ENCODE measurements around the gene GTF2A2.
"Not testable (repeated sequence)": the region's sequence is repeated elsewhere in the genome, so short reads cannot be mapped to it uniquely, and the experiment has no call there.

Gene GTF2A2

GRCh38 chr15:59701880-59702279 lies 44.6 kb upstream of the GTF2A2 start:
- Histone ChIP-seq H3K79me2 (ENCODE audit: control insufficient read depth, low read length) (no peaks in the 10 kb centered on the region), H3K27me3 (ENCODE audit: control insufficient read depth, low read length) (peaks cover 30% of the 10 kb centered on the region), H3K9me3 (ENCODE audit: control insufficient read depth, insufficient read depth, low read length) (no peaks in the 10 kb centered on the region), H3K4me2 (ENCODE audit: low read length) (no peak overlapping the region), H3K27ac (ENCODE audit: low read depth, low read length) (no peak overlapping the region), H3K9me2 (replicated peaks; ENCODE audit: control insufficient read depth, low read length) (no peaks in the 10 kb centered on the region), H3F3A (ENCODE audit: control insufficient read depth, insufficient read depth) (no peaks in the 10 kb centered on the region), H3K36me3 (ENCODE audit: control insufficient read depth, low read length) (no peaks in the 10 kb centered on the region), H3K4me1 (ENCODE audit: control insufficient read depth, low read length) (no peaks in the 10 kb centered on the region), H4K20me1 (ENCODE audit: control insufficient read depth, insufficient read depth, low read depth, low read length) (no peaks in the 10 kb centered on the region), H3K4me3 (ENCODE audit: low read length) (no peak overlapping the region)
- no peak for TF ChIP-seq EZH2phosphoT487 (IDR thresholded peaks at IDR 0.05; ENCODE audit: borderline replicate concordance, low read length)
- TF ChIP-seq CTCF (IDR thresholded peaks at IDR 0.05; ENCODE audit: low read depth, low read length, poor library complexity, severe bottlenecking), result no peak

GRCh38 chr15:59699810-59700431 lies 42.6 kb upstream of the GTF2A2 start:
- Histone ChIP-seq H3K79me2 (ENCODE audit: control insufficient read depth, low read length) (no peaks in the 10 kb centered on the region), H4K20me1 (ENCODE audit: control insufficient read depth, insufficient read depth, low read depth, low read length) (no peaks in the 10 kb centered on the region), H3K4me2 (ENCODE audit: low read length) (no peak overlapping the region), H3K4me1 (ENCODE audit: control insufficient read depth, low read length) (no peaks in the 10 kb centered on the region), H3K9me3 (ENCODE audit: control insufficient read depth, insufficient read depth, low read length) (no peaks in the 10 kb centered on the region), H3K27me3 (ENCODE audit: control insufficient read depth, low read length) (peaks cover 25% of the 10 kb centered on the region), H3F3A (ENCODE audit: control insufficient read depth, insufficient read depth) (no peaks in the 10 kb centered on the region), H3K27ac (ENCODE audit: low read depth, low read length) (no peak overlapping the region), H3K9me2 (replicated peaks; ENCODE audit: control insufficient read depth, low read length) (no peaks in the 10 kb centered on the region), H3K36me3 (ENCODE audit: control insufficient read depth, low read length) (no peaks in the 10 kb centered on the region), H3K4me3 (ENCODE audit: low read length) (no peak overlapping the region)
- TF ChIP-seq CTCF (IDR thresholded peaks at IDR 0.05; ENCODE audit: low read depth, low read length, poor library complexity, severe bottlenecking) (no peak), EZH2phosphoT487 (IDR thresholded peaks at IDR 0.05; ENCODE audit: borderline replicate concordance, low read length) (no peak)

GRCh38 chr15:59698065-59698464 lies 40.8 kb upstream of the GTF2A2 start:
- H3K9me3 ChIP-seq (ENCODE audit: control insufficient read depth, insufficient read depth, low read length); H3K9me2 ChIP-seq (replicated peaks; ENCODE audit: control insufficient read depth, low read length); H3K4me1 ChIP-seq (ENCODE audit: control insufficient read depth, low read length); H3K36me3 ChIP-seq (ENCODE audit: control insufficient read depth, low read length); H3K27ac ChIP-seq (ENCODE audit: low read depth, low read length); H3K79me2 ChIP-seq (ENCODE audit: control insufficient read depth, low read length); H4K20me1 ChIP-seq (ENCODE audit: control insufficient read depth, insufficient read depth, low read depth, low read length); H3F3A ChIP-seq (ENCODE audit: control insufficient read depth, insufficient read depth); H3K4me3 ChIP-seq (ENCODE audit: low read length); H3K4me2 ChIP-seq (ENCODE audit: low read length): not testable (repeated sequence)
- H3K27me3 ChIP-seq (ENCODE audit: control insufficient read depth, low read length), result peaks cover 21% of the 10 kb centered on the region

GRCh38 chr15:59696332-59696731 lies 39.0 kb upstream of the GTF2A2 start:
- H3K9me3 ChIP-seq (ENCODE audit: control insufficient read depth, insufficient read depth, low read length), result no peaks in the 10 kb centered on the region
- H3K27ac ChIP-seq (ENCODE audit: low read depth, low read length), result no peak overlapping the region
- peaks cover under 1% of the 10 kb centered on the region for H3K4me1 ChIP-seq (ENCODE audit: control insufficient read depth, low read length)
- H3K4me3 ChIP-seq (ENCODE audit: low read length), result no peak overlapping the region
- H4K20me1 ChIP-seq (ENCODE audit: control insufficient read depth, insufficient read depth, low read depth, low read length), result no peaks in the 10 kb centered on the region
- H3K79me2 ChIP-seq (ENCODE audit: control insufficient read depth, low read length), result no peaks in the 10 kb centered on the region
- peaks cover 10% of the 10 kb centered on the region for H3K27me3 ChIP-seq (ENCODE audit: control insufficient read depth, low read length)
- no peaks in the 10 kb centered on the region for H3K36me3 ChIP-seq (ENCODE audit: control insufficient read depth, low read length)
- H3K9me2 ChIP-seq (replicated peaks; ENCODE audit: control insufficient read depth, low read length), result no peaks in the 10 kb centered on the region
- no peak overlapping the region for H3K4me2 ChIP-seq (ENCODE audit: low read length)
- no peaks in the 10 kb centered on the region for H3F3A ChIP-seq (ENCODE audit: control insufficient read depth, insufficient read depth)
- TF ChIP-seq CTCF (IDR thresholded peaks at IDR 0.05; ENCODE audit: low read depth, low read length, poor library complexity, severe bottlenecking) (no peak), EZH2phosphoT487 (IDR thresholded peaks at IDR 0.05; ENCODE audit: borderline replicate concordance, low read length) (no peak)
